GM21381 (cell line): Measurements from ENCODE around the gene MYCBPAP.
"Not testable (repeated sequence)": the region's sequence is repeated elsewhere in the genome, so short reads cannot be mapped to it uniquely, and the experiment has no call there.

Experiments used
- ATAC-seq: cut with Tn5 transposase; IDR thresholded peaks from one replicate; pipeline ENCODE4 v1.9.1; 2021; ENCODE audit warnings: mild to moderate bottlenecking, moderate library complexity; ENCODE audit not compliant: unreplicated experiment

The MYCBPAP gene

DNA sequence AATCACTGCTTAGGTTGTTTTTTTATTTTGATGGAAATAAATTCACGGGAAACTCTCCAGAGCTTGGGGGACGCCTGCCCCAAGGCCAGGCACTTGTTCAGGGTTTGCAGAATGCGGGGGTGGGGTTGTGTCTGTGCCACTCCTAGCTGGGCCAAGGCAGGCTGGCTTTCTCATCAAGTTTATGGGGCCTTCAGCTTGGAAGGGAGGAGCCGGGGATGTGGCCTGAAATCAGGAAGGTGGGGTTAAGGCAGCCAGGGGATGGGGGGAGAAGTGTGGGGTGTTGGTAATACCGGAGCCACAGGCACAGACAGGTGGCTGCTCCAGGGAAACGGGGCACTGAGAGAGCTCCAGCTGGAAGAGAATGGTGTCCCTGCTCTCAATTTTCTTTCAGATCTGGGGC is 37.8 kb upstream of the MYCBPAP start:
- ATAC-seq: no peak

DNA sequence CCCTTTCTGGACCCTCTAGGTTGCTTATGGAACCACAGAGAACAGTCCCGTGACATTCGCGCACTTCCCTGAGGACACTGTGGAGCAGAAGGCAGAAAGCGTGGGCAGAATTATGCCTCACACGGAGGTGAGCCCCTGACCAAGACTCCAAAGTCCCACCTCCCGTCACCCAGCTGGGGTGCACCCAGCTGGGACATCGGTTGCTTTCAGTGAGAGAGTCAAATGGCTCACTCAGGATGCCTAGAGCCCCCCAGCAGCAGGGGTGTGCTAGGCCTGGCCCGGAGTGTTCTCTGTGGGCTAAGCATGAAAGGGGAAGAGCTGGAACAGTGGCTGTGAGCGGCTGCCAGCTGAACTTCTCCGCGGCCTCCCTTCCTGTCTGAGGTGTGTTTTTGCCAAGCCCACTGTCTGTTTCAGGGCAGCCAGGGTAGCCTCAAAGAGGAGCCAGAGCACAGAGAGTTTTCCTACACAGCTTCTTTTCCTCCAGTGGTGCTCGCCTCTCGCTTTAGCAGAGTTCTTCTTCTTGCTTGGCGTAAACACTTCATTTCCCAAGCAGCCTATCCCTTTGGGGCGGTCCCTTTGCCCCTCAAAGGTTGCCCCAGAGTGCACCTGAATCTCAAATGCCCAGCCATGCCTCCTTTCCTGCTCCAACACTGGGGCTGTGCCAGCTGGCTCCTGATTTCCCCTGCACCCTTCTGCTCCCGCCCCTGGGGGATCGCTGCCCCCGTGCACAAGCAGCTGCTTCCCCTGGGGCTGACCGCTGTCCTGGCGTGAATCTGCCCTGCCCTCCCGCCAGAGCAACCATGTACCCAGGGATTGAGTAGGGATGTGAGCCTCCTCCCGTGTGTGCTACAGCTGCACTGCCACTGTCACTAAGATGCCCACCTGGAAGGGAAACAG is 37.0 kb upstream of the MYCBPAP start:
- no peak for ATAC-seq

DNA sequence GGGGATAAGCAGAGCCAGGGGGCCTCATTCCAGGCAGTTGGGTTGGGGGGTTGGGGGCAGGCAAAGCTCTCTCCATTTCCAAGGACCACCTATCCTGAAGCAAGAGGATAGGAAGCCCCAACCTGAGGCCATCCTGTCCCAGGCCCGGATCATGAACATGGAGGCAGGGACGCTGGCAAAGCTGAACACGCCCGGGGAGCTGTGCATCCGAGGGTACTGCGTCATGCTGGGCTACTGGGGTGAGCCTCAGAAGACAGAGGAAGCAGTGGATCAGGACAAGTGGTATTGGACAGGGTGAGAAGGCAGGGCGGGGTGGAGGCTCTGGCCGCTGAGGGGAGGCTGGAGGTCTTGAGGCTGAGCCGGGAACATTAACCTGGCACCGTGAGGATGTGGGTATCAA is 36.0 kb upstream of the MYCBPAP start:
- no peak for ATAC-seq

DNA sequence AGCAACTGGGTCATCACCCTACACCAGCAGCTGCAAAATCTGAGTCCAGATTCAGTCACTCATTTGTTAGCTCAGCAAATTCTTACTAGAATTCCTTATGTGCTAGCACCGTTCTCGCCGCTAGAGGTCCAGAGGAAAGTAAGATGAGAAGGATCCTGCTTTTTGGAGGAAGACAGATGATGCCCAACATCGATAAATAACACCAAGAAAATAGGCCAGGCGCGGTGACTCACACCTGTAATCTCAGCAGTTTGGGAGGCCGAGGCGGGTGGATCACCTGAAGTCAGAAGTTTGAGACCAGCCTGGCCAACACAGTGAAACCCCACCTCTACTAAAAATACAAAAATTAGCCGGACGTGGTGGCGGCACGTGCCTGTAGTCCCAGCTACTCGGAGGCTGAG is 35.5 kb upstream of the MYCBPAP start:
- ATAC-seq: not testable (repeated sequence)

DNA sequence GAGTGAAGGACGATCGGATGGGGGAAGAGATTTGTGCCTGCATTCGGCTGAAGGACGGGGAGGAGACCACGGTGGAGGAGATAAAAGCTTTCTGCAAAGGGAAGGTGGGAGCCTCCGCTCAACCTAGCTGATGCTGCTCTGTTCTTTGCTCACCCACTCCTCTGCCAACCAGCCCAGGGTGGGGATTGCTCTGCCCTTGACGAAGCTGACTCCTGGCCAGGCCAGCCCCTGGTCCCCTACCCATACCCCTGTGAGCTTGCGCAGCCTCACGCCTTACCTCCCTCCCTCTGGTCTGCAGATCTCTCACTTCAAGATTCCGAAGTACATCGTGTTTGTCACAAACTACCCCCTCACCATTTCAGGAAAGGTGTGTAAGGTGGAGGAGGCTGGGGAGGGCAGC is 34.3 kb upstream of the MYCBPAP start:
- ATAC-seq: no peak

DNA sequence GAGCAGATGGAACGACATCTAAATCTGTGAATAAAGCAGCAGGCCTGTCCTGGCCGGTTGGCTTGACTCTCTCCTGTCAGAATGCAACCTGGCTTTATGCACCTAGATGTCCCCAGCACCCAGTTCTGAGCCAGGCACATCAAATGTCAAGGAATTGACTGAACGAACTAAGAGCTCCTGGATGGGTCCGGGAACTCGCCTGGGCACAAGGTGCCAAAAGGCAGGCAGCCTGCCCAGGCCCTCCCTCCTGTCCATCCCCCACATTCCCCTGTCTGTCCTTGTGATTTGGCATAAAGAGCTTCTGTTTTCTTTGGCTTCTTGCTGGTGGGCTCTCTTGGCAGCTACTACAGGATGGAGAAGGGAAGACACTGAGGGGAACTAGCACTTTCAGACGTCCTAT is 33.7 kb upstream of the MYCBPAP start:
- no peak for ATAC-seq

DNA sequence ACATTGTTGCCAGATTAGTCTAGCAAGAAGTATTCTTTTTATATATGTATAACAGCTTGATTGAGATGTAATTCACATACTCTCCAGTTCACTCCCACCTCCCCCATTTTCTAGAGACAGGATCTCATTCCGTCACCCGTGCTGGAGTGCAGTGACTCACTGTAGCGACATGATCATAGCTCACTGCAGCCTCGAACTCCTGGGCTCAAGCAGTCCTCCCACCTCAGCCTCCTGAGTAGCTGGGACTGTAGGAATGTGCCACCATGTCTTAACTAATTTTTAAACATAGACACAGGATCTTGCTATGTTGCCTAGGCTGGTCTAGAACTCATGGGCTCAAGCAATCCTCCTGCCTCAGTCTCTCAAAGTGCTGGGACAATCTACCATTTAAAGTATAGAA is 32.9 kb upstream of the MYCBPAP start:
- ATAC-seq: no peak

DNA sequence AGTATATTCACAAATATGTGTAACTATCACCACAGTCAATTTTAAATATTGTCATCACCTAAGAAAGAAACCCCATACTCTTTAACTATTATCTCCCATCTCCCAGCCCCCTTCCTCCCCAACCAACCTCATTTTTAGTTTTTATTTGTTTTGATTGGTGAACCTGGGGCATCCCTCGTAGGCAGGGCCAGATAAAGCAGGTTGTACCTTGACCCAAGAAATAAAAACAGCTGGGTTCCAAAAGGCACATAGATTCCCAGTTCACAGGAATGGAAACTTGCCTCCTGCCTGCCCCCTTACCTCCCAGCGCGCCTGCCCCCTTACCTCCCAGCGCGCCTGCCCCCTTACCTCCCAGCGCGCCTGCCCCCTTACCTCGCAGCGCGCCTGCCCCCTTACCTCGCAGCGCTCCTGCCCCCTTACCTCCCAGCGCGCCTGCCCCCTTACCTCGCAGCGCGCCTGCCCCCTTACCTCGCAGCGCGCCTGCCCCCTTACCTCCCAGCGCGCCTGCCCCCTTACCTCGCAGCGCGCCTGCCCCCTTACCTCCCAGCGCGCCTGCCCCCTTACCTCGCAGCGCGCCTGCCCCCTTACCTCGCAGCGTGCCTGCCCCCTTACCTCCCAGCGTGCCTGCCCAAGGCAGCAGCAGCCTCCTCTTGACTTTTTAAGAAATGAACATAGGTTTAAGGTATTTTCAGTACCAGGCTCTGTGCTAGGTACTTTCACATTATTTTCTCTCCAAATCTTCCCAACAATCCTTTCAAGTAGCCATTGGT is 32.3 kb upstream of the MYCBPAP start:
- ATAC-seq: not testable (repeated sequence)

DNA sequence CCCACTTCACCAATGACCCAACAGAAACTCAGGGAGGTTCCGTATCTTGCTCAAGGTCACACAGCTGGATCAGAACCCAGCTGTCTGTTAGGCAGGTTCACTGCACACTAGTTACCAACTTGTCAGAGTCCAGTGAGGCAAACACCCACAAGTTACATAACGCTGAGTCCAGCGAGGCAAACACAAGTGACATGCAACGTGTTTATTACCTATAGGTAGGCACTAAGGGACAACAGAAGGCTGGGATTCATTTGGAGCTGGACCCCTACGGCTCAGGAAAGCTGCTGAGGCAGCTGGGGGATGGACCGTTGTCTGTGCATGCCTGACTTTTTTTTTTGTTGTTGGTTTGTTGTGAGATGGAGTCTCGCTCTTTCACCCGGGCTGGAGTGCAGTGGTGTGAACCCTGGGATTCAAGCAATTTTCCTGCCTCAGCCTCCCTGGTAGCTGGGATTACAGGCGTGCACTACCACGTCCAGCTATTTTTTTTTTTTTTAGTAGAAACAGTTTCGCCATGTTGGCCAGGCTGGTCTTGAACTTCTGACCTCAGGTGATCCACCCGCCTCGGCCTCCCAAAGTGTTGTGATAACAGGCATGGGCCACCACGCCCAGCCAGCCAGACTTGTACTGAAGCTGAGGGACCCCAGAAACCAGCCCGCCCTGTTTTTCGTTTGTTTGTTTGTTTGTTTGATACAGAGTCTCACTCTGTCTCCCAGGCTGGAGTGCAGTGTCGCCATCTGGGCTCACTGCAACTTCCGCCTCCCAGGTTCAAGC is 31.5 kb upstream of the MYCBPAP start:
- no peak for ATAC-seq

DNA sequence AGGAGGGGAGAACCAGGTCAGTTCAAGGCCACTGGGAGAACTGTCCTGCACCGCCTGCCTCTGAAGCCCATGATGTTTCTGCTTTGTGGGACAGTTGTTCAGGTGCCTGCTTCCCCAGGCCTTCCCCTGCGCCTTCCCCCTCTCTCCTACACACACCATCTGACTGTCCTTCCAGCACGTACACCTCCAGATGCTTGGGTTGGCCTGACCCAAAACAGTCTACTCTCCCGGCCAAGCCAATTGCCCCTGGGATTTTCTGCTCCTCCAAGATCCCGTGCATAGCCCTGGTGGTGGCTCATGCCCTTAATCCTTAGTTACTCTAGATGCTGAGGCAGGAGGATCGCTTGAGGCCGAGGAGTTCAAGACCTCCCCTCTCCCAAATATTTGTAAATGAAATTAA is 30.3 kb upstream of the MYCBPAP start:
- ATAC-seq: no peak

DNA sequence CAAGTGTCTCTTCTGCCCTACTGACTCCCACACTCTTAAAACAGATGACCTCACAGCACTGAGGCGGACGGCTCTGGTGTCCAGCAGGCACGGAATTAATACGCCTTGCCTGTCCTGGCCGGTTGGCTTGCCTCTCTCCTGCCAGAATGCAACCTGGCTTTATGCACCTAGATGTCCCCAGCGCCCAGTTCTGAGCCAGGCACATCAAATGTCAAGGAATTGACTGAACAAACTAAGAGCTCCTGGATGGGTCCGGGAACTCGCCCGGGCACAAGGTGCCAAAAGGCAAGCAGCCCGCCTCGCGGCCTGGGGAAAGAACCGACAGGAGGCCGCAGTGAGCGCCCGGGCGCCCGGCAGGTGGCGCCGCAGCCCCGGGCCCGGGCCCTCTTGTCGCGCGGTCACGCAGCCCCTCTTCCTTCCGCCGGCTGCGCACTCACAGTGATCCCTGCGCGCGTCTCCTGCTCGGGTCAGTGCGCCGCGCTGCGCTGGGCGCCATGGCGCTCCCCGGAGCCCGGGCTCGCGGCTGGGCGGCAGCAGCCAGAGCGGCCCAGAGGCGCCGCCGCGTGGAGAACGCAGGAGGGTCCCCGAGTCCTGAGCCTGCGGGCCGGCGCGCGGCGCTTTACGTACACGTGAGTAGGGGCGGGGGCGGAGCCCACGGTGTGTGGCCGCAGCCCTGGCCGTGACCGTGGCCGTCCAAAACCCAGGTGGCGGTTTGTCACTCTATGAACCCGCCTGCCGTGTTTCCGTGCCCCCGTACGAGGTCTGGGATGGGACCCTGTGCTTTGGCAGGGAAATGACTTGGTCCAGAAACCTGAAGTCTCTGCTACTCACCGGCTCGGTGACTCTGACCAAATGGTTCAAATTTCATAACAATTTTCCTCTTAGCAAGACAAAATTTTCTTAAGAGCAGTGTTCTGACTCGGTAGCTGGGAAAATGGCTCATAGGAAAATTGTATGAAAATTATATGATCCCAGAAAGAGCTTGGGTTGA is 29.6 kb upstream of the MYCBPAP start, which contains the start of gene RSAD1:
RSAD1 (plus strand) TSS at position 470 of the 991 bp plus-strand sequence; CDS start at position 495, 25 bp downstream.
- peak; percentile 90 for ATAC-seq

DNA sequence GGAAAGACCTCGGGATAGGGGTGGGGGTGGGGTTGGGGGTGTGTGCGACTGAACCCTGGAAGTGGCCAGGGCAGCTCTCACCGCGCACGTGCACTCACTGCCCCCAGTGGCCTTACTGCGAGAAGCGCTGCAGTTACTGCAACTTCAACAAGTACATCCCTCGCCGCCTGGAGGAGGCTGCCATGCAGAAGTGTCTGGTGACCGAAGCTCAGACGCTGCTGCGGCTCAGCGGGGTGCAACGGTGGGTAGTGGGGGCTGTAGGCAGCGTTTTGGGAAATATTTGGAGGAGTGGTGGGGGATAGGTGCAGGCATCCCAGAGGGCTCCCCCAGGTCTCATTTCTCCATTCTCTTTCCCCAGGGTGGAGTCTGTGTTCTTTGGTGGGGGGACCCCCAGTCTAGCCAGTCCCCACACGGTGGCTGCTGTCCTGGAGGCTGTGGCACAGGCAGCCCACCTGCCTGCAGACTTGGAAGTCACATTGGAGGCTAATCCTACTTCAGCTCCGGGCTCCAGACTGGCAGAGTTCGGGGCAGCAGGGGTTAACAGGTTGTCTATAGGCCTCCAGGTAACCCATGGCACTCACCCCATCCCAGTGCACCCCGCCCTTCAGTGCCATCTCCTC is 28.6 kb upstream of the MYCBPAP start:
- peak; percentile 21 for ATAC-seq

DNA sequence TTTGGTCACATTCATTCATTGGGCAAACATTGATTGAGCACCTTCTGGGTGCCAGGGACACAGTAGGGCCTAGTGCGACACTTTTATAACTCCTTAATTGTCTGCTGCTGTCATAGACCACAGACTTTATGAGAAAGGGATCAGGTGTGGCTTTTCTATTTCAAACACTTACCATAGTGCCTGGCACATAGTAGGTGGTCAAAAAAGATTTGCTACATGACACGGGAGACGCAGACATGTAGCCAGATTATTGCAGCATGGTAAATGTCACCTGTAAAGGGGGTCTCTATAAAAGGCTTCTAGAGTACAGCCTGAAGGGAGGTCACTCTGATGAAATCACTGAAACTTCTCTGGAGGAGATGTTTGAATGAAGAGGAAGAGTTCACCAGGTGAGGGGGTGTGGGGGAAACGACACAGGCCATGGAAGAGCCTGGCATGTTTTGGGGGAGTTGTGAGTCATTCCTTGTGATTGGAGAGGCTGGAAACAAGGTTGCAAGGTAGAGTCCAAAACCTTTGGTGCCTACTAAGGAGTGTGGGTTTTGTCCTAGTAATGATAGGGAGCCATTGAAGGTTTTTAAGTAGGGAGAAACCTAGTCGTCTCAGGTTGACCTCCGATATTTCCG is 28.0 kb upstream of the MYCBPAP start:
- ATAC-seq: no peak

DNA sequence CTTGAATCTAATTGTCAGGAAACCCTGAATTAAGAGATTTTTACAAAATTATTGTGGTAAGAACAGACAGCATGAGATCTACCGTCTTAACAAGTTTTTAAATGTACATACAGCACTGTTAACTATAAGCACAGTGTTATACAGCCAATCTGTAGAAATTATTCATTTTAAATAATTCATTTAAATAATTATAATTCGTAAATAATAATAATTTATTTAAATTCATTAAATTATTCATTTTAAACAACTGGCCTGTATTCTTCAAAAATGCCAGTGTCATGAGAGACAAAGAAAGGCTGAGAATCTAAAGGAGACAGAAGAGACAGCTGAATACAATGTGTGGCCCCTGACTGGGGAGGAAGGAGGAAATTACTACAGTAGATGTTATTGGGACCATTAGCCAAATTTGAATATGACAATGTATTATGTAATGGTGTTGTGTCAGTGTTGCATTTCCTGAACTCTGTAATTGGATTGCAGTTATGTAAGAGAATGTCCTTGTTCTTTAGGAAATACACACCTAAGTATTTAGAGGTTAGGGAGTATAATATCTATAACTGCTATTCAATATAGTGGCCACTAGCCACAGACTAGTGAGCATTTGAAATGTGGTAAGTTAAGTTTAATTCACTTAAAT is 27.3 kb upstream of the MYCBPAP start:
- no peak for ATAC-seq

DNA sequence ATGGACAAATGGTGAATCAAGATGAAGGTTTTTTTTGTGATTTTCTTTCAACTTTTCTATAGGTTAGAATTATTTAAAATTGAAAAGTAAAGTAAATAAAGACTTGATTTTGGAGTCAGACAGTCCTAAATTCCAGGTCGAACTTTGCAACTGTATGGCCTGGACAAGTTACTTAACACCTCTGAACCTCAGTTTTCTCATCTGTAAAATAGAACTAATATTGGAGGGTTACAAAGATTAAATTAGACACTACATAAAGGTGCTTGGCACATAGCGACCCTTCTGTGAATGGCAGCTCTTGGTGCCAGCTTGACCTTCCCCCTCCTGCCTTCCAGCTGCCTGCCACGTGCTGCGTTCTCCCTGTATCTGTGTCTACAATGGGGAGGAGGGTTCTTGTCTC is 26.6 kb upstream of the MYCBPAP start:
- no peak for ATAC-seq

DNA sequence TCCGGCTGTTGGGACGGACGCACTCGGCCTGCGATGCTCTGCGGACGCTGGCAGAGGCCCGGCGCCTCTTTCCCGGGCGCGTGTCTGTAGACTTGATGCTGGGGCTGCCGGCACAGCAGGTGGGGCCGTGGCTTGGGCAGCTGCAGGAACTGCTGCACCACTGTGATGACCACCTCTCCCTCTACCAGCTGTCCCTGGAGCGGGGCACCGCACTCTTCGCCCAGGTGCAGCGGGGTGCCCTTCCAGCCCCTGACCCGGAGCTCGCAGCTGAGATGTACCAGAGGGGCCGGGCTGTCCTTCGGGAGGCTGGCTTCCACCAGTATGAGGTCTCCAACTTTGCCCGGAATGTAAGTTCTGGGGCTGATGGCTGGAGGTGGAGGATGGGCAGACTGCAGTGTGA is 26.1 kb upstream of the MYCBPAP start:
- no peak for ATAC-seq

DNA sequence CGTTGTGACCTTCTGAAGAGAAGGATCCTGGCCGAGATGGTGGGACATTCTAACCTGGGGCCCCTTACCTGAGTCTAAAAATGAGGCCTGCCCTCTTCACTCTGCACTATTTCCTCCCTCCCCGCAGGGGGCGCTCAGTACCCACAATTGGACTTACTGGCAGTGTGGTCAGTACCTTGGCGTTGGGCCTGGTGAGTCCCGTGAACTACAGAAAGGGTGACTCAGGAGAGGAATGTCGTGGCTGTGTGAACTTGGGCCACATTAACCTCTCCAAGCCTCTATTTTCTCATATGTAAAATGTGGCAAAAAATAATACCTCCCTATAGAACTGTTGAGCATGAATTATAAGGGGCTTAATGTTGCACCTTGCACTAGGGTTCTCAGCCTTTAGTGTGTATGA is 25.7 kb upstream of the MYCBPAP start:
- ATAC-seq: no peak

DNA sequence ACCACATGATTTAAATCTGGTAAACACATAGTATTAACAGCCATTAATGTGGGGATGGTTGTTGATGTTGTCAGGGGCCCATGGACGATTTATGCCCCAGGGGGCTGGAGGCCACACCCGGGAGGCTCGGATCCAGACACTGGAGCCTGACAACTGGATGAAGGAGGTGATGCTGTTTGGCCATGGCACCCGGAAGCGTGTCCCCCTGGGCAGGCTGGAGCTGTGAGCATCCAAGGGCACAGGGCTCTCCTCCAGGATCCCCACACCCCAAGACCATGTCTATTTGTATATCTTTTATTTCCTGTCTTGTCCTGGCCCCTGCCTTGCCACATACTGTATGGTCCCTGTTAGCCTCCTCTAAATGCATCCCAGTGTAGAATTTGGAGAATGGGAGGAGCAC is 25.0 kb upstream of the MYCBPAP start:
- ATAC-seq: no peak
